Stimulated activated CD4-positive, alpha-beta T cell treated with anti-CD3 and anti-CD28 coated beads, TNF-alpha, amount 100 ng/mL, for 1 hour (primary cell): Measurements from ENCODE around the gene SNX25.
"Not testable (repeated sequence)": the region's sequence is repeated elsewhere in the genome, so short reads cannot be mapped to it uniquely, and the experiment has no call there.

Source experiments
- DNase-seq, 3 donors: peaks; one replicate each; pipeline ENCODE4 v3.0.0-alpha.2; 2020; ENCODE audit warnings: low read depth in 3 of 3, low spot score in 1 of 3

The SNX25 gene

GRCh38 chr4:185335579-185335978, 126.2 kb downstream of the SNX25 start:
- no peak for DNase-seq

- DNase-seq = no peak
Observed at GRCh38 chr4:185339941-185340340, 130.5 kb downstream of the SNX25 start.

- no peak for DNase-seq
Observed at GRCh38 chr4:185341377-185341776, 132.0 kb downstream of the SNX25 start.

GRCh38 chr4:185341841-185342240, 132.4 kb downstream of the SNX25 start:
- DNase-seq = no peak

- DNase-seq = no peak
Observed at GRCh38 chr4:185343726-185344581, 134.6 kb downstream of the SNX25 start.

GRCh38 chr4:185344743-185345538, 135.5 kb downstream of the SNX25 start:
- no peak for DNase-seq

GRCh38 chr4:185346975-185347601, 137.7 kb downstream of the SNX25 start:
- DNase-seq = no peak

GRCh38 chr4:185351691-185352090, 142.3 kb downstream of the SNX25 start:
- no peak for DNase-seq

GRCh38 chr4:185352202-185352601, 142.8 kb downstream of the SNX25 start:
- no peak for DNase-seq

- DNase-seq = no peak
Observed at GRCh38 chr4:185352741-185353140, 143.3 kb downstream of the SNX25 start.

- DNase-seq = no peak
Observed at GRCh38 chr4:185357211-185357610, 147.8 kb downstream of the SNX25 start.

- no peak for DNase-seq
Observed at GRCh38 chr4:185357733-185358440, 148.5 kb downstream of the SNX25 start.

- no peak for DNase-seq
Observed at GRCh38 chr4:185358514-185358913, 149.1 kb downstream of the SNX25 start.

- DNase-seq = no peak
Observed at GRCh38 chr4:185358959-185359358, 149.6 kb downstream of the SNX25 start.

- no peak for DNase-seq
Observed at GRCh38 chr4:185359767-185360446, 150.5 kb downstream of the SNX25 start.

GRCh38 chr4:185361872-185362271, 152.5 kb downstream of the SNX25 start:
- no peak for DNase-seq

- not testable (repeated sequence) for DNase-seq
Observed at GRCh38 chr4:185362570-185362969, 153.2 kb downstream of the SNX25 start.

- DNase-seq = no peak
Observed at GRCh38 chr4:185363251-185363650, 153.9 kb downstream of the SNX25 start.

GRCh38 chr4:185364886-185365285, 155.5 kb downstream of the SNX25 start:
- DNase-seq = no peak

- DNase-seq = no peak
Observed at GRCh38 chr4:185369731-185370130, 160.3 kb downstream of the SNX25 start.
